LHCN-M2 (cell line): ENCODE results near the gene DENND5A. TPM values are rescaled to one million over a fixed set of nuclear protein-coding genes. Genes with fewer than 3 reads are reported as not detected.

Source experiments
- DNase-seq: peaks from one replicate; pipeline ENCODE4 v3.0.0-alpha.2; 2012; ENCODE audit warnings: low read depth
- polyA plus RNA-seq: library from polyadenylated mRNA; unstranded; fragments of >200 nt; gene quantifications from one replicate; pipeline ENCODE4 v1.2.1, GENCODE V29; 2012; ENCODE audit warnings: missing spikeins
- total RNA-seq: library from RNA; depleted of rRNA; stranded (reverse); fragments of >200 nt; gene quantifications from 2 replicates; pipeline ENCODE4 v1.2.3, GENCODE V29; 2014; rRNA removed

DENND5A gene
- total RNA-seq = 81.1 and 91.2 TPM in 2 replicates
- 78.9 TPM for polyA plus RNA-seq

GRCh38 chr11:9265211-9266131 lies at the start of gene DENND5A:
Gene DENND5A, minus strand, starts transcription at chr11:9265350. Its CDS starts 281 bp downstream, at chr11:9265069.
- DNase-seq = peak; percentile 76

GRCh38 chr11:9314291-9315077 lies 49.3 kb upstream of the DENND5A start, which contains the start of gene TMEM41B:
Gene TMEM41B, minus strand, starts transcription at chr11:9314593. Its CDS starts 152 bp downstream, at chr11:9314441.
- peak; percentile 99 for DNase-seq

- DNase-seq = peak; percentile 9
Observed at GRCh38 chr11:9313648-9314290, 48.6 kb upstream of the DENND5A start.

GRCh38 chr11:9310485-9311090 lies 45.4 kb upstream of the DENND5A start:
- DNase-seq = no peak

- DNase-seq = no peak
Observed at GRCh38 chr11:9304178-9304577, 39.0 kb upstream of the DENND5A start.

- peak; percentile 10 for DNase-seq
Observed at GRCh38 chr11:9302448-9302847, 37.3 kb upstream of the DENND5A start.

GRCh38 chr11:9301720-9302119 lies 36.6 kb upstream of the DENND5A start:
- no peak for DNase-seq

GRCh38 chr11:9293646-9294045 lies 28.5 kb upstream of the DENND5A start:
- DNase-seq = no peak

- DNase-seq = no peak
Observed at GRCh38 chr11:9285850-9286587, 20.9 kb upstream of the DENND5A start.

GRCh38 chr11:9280655-9281301 lies 15.6 kb upstream of the DENND5A start:
- peak; percentile 70 for DNase-seq

- no peak for DNase-seq
Observed at GRCh38 chr11:9277176-9277575, 12.0 kb upstream of the DENND5A start.

- DNase-seq = peak; percentile 17
Observed at GRCh38 chr11:9276571-9276970, 11.4 kb upstream of the DENND5A start.

- DNase-seq = no peak
Observed at GRCh38 chr11:9274499-9275258, 9.5 kb upstream of the DENND5A start.

- peak; percentile 38 for DNase-seq
Observed at GRCh38 chr11:9273376-9274336, 8.5 kb upstream of the DENND5A start.

- DNase-seq = no peak
Observed at GRCh38 chr11:9269492-9270013, 4.4 kb upstream of the DENND5A start.

- DNase-seq = no peak
Observed at GRCh38 chr11:9267680-9268079, 2.5 kb upstream of the DENND5A start.

GRCh38 chr11:9266926-9267325 lies 1.8 kb upstream of the DENND5A start:
- DNase-seq = no peak
